T-helper 1 cell (primary cell): ENCODE results near the gene SPECC1L.
"Not testable (repeated sequence)": the region's sequence is repeated elsewhere in the genome, so short reads cannot be mapped to it uniquely, and the experiment has no call there.

Experiments
- DNase-seq, 5 donors: peaks; one replicate each; pipeline ENCODE4 v3.0.0-alpha.2; 2012 to 2020

SPECC1L gene

DNA sequence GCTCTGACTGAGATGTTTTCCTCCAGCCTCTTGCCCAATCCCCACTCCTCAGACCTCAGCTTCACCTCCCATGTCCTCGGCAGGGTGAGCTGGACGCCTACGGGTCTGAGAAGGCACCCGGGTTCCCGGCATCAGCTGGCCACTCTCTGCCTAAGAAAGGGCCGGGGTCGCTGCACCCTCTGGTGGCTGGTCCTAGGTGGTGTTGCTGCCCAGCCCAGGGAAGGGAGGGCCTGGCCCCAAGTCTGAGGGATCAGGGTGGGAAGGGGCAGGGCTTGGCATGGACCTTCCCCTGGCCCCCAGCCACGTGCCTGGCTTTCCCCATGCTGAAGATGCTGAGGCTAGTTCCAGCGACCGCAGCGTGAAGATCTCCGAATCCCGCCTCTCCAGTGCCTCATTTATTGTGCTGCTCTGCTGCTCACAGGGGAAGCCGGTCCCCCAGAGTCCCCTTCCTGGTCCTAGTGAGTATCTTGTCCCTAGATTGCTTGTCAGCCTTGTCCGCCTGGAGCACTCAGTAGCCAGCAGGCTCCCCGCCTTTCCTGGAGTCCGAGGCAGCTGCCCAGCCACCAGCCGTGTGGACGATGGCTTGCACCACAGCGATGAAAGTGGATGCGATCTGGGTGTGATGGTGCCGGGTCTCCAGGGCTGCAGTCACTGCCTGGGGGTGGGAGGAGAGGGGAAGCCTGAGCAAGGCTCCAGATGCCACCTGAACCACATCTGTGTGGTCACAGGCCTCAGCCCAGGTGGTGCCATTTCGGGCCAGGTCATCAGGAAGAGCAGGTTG, 22.9 kb upstream of the SPECC1L start:
- DNase-seq: peak in 2 of 5 donors; percentile 40 to 44

- not testable (repeated sequence) for DNase-seq
These were observed 22.0 kb upstream of the SPECC1L start for GRCh38 chr22:24248611-24249010.

GRCh38 chr22:24249413-24249812, 21.2 kb upstream of the SPECC1L start:
- DNase-seq: not testable (repeated sequence)

- DNase-seq: not testable (repeated sequence)
These were observed 19.3 kb upstream of the SPECC1L start for GRCh38 chr22:24251286-24251685.

DNA sequence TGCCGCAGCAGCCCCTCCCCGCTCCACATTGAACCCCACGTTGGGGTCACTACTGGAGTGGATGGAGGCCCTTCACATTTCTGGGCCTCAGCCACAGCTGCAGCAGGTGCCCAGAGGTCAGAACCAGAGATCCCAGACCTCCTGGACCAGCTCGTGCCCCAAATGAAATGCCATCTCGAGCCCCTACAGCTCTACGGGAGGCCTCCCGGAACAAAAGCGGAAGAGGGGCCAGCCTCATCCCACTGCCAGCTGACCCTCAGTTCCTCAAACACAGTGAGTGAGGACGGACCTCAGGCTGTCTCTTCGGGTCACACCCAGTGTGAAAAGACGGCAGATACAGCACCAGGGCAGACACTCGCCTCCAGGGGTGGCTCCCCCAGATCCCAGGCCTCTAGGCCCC, 17.5 kb upstream of the SPECC1L start:
- not testable (repeated sequence) for DNase-seq

GRCh38 chr22:24256136-24256535, 14.5 kb upstream of the SPECC1L start:
- not testable (repeated sequence) for DNase-seq

DNA sequence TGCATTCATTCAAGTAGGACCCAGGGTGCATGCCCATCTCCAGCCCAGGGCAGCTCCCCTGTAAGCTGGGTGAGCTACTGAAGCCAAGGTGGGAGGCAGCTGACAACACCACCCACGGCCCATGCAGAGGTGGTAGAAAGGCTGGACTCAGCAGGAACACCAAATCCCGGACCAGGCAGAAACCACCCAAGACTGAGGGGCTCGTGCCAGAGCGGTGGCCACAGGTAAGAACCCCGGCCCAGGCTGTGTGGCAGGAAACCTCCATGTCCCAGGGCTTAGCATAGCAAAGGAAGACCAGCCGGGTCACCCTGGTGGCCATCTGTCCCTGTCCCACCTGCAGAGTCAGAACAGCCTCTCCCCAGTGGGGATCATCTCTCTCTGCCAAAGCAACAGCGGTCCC, 13.9 kb upstream of the SPECC1L start:
- DNase-seq: not testable (repeated sequence)

DNA sequence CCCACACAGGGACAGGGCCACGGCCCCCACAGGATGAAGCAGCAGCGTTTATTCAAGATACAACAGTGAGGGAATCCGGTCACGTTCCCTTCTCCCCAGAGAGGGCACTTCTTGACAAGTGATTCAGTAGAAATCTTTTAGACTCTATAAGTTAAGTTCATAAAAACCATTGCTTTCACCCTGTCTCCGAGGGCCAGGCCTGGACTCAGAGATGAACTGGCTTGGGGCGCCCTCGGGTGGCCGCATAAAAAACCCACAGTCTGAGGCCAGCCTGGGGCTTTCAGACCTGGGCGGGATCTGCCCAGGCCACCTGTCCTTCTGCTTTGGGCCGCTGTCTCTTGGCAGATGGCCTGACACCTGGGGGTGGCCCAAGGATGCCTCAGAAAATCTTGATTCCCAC, 11.2 kb upstream of the SPECC1L start:
- peak; percentile 20 to 68 (median 57) for DNase-seq

DNA sequence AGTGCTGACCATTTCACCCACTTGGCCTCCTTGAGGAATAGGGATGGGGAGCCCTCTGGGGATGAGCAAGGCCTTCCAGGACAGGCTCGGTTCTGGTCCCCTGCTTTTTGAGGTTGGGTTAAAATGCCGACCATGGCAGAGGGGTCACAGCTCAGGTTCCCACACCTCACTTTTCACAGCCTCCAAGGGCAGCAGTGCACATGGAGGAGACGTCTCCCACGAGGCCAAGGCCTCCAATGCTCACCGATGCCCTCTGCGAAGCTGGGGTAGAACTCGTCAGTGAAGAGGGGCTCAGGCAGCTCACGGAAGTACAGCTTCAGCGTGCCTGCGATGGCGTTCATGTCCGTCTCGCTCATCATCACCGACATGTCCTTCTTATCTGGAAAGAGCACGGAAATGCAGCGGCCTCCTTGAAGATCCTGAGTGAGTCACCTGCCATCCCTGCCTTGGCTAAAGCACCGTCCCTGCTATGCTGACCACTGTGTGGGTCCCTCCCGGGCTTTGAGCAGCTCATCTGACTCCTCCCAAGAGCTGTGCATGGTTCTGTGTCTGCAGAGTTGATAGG, 8.4 kb upstream of the SPECC1L start:
- not testable (repeated sequence) for DNase-seq

- DNase-seq: not testable (repeated sequence)
These were observed 7.2 kb upstream of the SPECC1L start for GRCh38 chr22:24263479-24263878.

- DNase-seq: not testable (repeated sequence)
These were observed 6.2 kb upstream of the SPECC1L start for GRCh38 chr22:24264329-24264896.

DNA sequence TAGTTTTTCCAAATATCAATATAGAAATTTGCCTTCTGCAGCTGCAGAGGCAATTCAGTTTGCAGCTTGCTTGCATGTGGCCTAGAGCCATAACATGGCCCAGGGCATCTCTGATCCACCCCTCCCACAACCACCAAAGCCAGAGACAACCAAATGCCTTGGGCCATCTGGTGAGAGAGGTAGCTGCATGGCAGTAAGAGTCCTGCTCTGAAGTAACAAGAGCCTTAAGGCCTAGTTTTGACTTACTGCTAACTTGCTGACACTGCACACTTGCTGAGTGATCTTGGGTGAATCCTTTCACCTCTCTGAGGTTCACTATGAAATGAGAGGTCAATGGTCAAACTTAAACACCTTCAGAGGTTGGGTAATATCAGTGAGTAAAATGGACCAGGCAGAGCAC, 4.9 kb upstream of the SPECC1L start:
- DNase-seq: no peak

DNA sequence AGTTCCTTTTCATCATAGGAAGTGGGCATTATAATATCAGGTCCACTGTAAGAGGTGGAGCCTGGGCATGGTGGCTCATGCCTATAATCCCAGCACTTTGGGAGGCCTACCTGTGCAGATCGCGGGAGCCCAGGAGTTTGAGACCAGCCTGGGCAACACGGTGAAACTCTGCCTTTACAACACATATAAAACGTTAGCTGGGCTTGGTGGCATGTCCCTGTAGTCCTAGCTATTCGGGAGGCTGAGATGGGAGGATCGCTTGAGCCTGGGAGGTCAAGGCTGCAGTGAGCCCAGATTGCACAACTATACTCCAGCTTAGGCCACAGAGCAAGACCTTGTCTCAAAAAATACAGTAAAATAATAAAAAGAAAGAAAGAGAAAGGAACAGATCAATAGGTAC, 4.1 kb upstream of the SPECC1L start:
- not testable (repeated sequence) for DNase-seq

DNA sequence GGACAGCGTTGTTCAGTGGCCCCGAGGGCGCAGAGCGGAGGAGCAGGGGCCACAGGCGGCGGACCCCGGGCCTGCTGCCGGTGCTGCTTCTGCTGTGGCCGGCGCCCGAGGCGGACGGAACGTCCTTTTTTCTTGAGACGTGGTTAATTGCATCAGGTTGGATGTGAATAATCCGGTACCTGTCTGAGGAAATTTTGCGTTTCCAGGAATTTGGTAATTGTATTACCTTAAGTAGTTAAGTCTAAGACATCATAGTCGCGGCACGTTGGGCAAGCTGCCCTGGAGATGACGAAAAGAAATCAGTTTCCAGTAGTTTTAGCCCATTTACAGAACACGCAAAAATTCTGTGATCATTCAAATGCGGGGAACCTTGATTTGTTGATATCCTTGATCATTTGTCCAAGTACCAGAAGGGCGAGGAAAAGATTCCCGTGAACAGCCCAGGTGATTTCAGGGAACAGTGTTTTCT, 789 bp downstream of the SPECC1L start:
- no peak for DNase-seq

DNA sequence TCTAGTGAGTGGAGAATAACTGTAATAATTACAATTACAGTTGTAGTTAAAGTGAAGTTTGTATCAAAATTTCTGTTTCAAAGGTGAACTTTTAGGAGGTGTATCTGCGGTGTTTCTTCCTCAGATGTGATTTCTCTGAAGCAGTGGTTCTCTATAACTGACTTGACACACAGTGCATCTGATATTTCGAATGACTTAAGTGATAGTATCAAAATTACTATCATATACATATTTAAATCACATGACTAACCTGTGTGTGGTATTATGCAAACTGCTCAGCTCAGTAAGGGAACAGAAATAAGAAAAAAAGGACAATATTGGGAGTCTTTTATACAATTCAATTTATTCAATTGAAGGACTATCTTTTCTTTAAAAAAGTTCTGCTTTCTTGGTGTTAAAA, 2.4 kb downstream of the SPECC1L start:
- DNase-seq: not testable (repeated sequence)

- not testable (repeated sequence) for DNase-seq
These were observed 3.3 kb downstream of the SPECC1L start for GRCh38 chr22:24273906-24274305.

DNA sequence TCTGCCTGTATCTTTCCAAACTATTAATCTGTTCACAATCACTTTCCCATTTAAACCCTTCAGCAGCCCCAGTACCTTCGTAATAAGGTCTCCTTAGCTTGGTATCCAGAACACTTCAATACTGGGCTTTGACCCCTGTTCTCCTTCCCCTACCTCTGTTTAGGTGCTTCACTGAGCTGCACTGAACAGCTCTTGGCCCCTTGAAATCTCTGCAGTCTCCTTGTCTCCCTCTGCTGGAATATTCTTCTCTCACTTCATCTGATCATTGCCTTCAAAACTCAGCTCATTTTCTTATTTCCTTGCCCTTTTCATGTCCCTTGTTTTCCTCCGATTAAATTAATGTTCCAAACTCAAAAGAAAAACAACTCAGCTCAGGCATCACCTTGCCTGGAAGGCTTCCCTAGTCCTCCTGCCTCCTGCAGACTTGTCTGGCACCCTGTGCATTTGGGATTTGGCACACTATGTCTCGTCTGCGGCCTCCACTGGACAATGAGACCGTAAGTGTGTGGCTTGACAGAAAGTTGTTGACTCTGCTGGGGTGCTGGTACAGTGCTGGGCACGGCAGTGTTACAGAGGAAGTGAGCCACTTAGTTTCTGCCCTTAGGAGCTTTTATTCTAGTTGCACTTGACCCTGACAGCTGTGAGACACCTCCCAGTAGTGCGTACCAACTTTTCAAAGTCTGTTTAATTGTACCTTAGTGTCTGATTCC, 4.2 kb downstream of the SPECC1L start:
- DNase-seq: not testable (repeated sequence)

DNA sequence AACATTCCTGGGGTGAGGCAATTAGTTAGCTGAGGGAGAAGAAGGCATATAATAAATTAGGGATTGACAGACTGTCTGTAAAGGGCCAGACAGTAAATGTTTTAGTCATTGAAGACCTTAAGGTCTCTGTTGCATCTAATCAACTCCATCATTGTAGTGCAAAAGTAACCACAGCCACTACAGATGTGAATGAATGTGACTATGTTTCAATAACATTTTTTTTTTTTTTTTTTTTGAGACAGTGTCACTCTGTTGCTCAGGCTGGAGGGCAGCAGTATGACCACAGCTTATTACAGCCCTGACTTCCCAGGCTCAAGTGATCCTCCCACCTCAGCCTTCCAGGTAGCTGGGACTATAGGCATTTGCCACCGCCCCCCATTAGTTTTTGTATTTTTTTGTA, 9.7 kb downstream of the SPECC1L start:
- not testable (repeated sequence) for DNase-seq

DNA sequence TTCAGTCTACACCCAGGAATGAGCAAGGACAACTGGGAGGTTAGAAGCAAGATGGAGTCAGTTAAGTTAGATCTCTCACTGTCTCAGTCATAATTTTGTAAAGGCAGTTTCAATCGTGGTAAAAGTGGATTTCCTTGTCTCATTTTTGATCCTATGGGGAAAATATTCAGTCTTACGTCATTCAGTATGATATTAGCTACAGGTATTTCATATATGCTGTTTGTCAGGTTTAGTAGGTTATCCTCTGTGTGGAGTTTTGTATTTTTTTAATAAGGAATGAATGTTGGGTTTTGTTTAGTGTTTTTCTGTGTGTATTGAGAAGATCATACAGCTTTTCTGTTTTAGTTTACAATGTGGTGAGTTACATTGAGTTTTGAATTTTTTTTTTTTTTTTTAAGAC, 11.8 kb downstream of the SPECC1L start:
- no peak for DNase-seq

DNA sequence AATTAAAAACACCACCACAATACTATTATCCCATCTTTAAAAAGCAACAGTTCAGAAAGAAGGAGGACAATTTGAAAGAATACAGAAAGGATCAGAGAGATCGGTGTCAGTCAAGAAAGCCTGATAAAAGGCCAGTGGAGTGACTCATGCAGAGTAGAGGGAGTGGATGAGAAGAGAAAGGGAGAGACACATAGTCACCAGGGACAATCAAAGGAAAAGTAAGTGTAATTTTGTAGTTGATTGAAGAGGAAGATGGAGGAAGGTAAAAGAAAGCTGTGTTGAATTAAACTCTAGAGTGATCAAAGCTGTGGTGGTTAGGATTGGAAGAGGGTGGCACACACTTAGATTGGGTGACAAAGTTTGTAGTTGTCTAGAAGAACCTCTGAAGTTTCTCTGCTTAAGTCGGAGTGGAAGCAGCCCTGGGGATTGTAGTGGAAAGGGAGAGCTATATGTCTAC, 14.1 kb downstream of the SPECC1L start:
- DNase-seq: peak in 1 of 5 donors; percentile 25

- DNase-seq: peak in 1 of 5 donors; percentile 50
These were observed 14.6 kb downstream of the SPECC1L start for GRCh38 chr22:24285245-24285644.

DNA sequence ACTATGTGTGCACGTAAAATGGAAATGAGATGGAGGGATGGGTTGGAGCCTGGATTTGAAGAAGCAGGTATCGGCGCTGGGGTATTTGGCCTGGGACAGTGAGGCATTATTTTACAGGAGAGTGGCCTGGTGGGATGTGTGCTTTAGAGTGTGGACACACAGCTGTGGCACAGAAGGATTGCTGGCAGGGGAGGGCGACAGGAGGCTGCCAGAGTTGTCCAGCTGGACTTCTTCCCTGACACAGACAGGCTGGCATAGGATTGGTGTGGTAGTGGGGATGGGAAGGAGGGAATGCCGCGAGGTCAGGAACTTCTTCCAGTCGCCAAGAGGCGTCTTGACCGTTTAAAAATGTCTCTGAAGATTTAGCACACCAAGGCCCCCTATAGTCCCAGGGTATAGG, 16.6 kb downstream of the SPECC1L start:
- not testable (repeated sequence) for DNase-seq

- not testable (repeated sequence) for DNase-seq
These were observed 17.2 kb downstream of the SPECC1L start for GRCh38 chr22:24287801-24288200.
